NB4 (cell line): Measurements from ENCODE around the gene ZFHX2.

ENCODE experiments used
- DNase-seq: peaks from one replicate; pipeline ENCODE4 v3.0.0; 2010; ENCODE audit warnings: low read depth
- H3K4me3 ChIP-seq: one replicate; pipeline ENCODE4 v1.5.1; 2011; ENCODE audit warnings: mild to moderate bottlenecking, low read depth, low read length, moderate library complexity
- CTCF ChIP-seq: IDR thresholded peaks from one replicate; pipeline ENCODE4 v1.5.1; 2012; ENCODE audit warnings: low read depth, low read length
- MAX ChIP-seq: IDR thresholded peaks from 2 replicates; pipeline ENCODE4 v1.6.1; 2011; ENCODE audit warnings: low read depth, low read length
- MYC ChIP-seq: IDR thresholded peaks from 2 replicates; pipeline ENCODE4 v1.6.1; 2011; ENCODE audit warnings: low read depth, low read length
- POLR2A ChIP-seq: IDR thresholded peaks from 2 replicates; pipeline ENCODE4 v1.6.1; 2011; ENCODE audit warnings: mild to moderate bottlenecking; ENCODE audit not compliant: insufficient read length; ENCODE audit errors: extremely low read depth

Gene ZFHX2

DNA sequence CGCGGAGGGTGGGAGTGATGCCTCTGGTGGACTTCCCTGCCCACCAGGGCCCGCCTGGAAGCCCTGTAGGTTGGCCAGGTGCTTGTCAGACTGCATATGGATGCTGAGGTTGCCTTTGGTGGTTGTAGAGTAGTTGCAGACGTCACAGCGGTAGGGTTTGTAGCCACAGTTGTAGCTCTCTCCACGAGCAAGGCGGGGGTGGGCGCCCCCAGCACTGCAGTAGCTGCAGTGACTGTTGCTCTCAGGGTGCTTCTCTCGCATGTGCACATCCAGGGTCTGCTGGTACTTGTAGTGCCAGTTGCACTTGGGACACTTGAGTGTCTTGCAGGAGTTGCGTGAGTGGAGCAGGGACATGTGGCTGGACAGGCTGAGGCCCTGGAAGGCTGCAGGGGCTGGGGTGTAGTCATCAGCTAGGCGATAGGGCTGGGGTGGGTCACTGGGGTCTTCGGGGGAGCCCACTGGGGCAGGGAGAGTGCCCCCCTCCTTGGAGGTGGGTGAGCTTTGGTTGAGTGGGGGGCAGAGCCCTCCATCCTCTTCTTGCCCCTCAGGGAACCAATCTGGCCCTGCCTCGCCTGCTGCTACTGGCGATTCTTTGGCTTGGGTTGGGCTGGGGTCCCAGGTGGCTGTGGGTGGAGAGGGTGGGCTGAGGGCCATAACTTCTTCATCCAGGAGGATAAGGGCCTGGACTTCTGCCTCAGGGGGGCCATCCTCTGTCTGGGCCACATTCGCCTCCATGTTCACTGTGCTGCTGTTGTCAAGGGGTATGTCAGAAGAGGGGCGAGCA lies 17.7 kb downstream of the ZFHX2 start:
- no peak overlapping the region for H3K4me3 ChIP-seq
- no peak for DNase-seq
- no peak for TF ChIP-seq POLR2A
- no peak for TF ChIP-seq CTCF
- TF ChIP-seq MYC = no peak
- no peak for TF ChIP-seq MAX

GRCh38 chr14:23532658-23533057 lies 18.9 kb downstream of the ZFHX2 start:
- TF ChIP-seq CTCF = no peak
- no peak for TF ChIP-seq MYC
- no peak for TF ChIP-seq MAX
- no peak for TF ChIP-seq POLR2A
- no peak for DNase-seq
- H3K4me3 ChIP-seq = no peak overlapping the region

DNA sequence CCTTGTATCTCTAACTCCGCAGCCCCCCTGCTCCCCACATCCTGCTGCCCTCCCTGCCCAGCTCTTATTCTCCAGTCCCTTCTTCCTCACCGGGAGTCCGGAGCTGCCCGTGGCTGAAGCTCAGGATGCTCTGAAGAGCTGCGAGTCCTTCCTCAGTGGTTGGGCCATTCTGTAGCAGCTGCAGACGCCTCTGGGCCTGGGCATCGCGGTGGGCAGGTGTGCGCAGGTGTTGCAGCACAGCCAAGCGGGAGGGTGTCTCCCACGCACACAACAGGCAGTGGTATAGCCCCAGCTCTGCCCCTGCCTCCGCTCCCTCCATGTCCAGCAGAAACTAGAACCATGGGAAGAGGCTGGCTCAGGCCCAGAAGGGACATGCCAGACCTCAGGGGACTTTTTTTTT lies 20.2 kb downstream of the ZFHX2 start:
- no peak for DNase-seq
- no peak overlapping the region for H3K4me3 ChIP-seq
- TF ChIP-seq CTCF (no peak), MAX (no peak), POLR2A (no peak), MYC (no peak)

DNA sequence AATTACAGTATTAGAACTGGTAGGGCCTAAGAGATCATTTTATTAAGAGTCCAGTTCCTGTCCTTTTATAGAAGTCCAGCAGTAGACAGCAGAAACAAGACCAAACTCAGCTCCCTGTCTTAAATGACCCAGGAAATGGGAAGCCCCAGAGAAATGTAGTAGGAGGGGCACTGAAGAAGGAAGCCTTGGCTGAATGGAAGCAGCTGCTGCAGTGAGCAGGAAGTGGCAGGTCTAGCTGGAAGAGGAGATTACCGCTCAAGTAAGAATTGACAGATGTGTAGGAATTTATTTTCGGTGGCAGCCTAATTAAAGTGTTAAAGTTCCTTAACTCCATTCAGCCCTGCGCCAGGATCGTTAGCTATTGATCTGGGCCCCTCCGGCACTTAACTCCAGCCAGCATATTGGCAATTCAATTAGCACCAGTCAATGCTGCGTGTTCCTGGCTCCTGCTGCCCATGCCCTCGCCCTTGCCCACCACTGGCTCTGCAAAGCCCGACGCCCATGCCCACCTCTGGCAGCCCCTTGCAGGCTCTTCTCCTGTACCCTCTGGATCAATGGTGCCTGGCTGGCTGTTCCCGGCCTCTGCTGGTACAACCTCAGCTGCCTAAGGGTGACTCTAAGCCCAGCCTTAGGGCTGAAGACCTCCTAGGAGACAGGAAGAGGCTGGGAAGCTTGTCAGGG lies 21.1 kb downstream of the ZFHX2 start:
- H3K4me3 ChIP-seq = no peak overlapping the region
- TF ChIP-seq MYC (no peak), POLR2A (no peak)
- DNase-seq = no peak

DNA sequence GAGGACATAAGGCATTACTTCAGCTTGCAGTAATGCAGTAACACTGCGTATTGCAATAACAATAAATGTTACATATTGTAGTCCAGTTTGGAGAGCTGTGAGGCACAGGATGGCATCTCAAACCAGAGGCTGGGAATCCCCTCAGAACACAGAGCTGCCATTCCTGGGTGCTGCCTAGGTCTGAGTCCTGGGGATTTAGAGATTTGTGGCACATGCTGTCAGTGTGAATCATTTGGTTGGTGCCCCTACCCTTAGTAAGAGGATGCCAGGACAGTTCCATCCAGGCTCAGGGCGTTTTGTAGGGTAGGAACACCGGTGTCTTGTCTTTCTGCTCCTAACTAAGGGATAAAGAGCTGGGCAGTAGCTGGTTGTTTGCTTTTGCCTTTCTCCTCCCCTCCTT lies 22.5 kb downstream of the ZFHX2 start:
- no peak for DNase-seq
- no peak for TF ChIP-seq POLR2A
- TF ChIP-seq CTCF = no peak
- no peak for TF ChIP-seq MAX
- no peak for TF ChIP-seq MYC
- no peak overlapping the region for H3K4me3 ChIP-seq

DNA sequence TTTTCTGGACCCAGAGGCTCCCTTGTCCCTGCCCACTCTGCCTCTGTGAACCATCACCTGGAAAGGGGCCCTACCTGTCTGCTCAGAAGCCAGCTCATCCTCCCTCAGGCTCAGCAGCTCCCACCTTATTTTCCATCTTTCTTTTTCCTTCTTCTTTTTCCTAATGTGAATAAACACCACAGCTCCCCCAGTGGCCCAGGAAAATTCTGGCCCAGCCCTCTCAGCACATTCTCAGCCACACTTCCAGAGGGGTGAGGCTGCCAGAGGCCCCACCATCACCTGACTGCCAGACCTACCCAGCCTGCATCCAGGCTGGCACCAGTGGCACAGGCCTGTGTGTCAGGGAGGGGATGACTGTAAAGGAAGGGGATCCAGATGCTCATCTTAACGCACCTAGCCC lies 23.0 kb downstream of the ZFHX2 start:
- TF ChIP-seq MAX (no peak), MYC (no peak), POLR2A (no peak), CTCF (no peak)
- no peak for DNase-seq
- no peak overlapping the region for H3K4me3 ChIP-seq
